ENCODE measurements around the gene MAP3K13.

Gene MAP3K13, protein sequence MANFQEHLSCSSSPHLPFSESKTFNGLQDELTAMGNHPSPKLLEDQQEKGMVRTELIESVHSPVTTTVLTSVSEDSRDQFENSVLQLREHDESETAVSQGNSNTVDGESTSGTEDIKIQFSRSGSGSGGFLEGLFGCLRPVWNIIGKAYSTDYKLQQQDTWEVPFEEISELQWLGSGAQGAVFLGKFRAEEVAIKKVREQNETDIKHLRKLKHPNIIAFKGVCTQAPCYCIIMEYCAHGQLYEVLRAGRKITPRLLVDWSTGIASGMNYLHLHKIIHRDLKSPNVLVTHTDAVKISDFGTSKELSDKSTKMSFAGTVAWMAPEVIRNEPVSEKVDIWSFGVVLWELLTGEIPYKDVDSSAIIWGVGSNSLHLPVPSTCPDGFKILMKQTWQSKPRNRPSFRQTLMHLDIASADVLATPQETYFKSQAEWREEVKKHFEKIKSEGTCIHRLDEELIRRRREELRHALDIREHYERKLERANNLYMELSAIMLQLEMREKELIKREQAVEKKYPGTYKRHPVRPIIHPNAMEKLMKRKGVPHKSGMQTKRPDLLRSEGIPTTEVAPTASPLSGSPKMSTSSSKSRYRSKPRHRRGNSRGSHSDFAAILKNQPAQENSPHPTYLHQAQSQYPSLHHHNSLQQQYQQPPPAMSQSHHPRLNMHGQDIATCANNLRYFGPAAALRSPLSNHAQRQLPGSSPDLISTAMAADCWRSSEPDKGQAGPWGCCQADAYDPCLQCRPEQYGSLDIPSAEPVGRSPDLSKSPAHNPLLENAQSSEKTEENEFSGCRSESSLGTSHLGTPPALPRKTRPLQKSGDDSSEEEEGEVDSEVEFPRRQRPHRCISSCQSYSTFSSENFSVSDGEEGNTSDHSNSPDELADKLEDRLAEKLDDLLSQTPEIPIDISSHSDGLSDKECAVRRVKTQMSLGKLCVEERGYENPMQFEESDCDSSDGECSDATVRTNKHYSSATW

DNA sequence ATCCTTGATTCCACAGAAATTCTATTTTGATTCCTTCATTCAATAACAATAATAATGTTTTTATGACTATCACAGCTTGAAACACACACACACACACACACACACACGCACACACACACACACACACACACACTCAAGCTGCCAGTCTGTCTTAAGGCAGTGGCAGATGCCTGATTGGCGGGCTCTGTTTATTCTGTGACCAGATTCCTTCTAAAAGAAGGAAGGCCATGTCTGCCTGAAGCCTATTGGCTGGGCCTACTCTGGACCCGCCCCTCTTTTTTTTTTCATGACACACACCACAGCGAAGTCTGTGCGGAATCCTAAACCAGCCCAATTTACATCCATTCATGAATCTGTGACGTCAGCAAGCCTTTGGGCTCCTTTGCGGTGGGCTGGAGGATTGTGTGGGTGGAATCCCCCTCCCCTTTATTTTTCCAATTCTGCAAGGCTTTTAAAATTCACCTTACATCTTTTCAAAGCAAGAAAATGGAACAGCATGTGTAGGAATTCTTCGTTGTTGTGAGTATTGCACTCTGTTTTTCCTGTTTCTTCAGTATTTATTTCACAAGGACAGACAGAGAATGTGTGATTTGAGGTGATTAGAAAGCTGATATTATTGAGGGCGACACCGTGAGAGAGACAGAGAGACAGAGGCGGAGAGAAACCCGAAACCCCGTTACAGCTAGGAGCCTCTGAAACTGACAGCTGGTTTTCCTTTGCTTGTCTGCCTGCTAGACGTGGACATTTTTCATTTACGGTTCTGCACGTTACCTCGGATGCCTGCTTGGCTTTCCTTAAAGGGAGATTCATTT, at the start of gene MAP3K13:
Gene MAP3K13, plus strand, starts transcription at position 287 of the 812 bp plus-strand sequence. CDS start 65,446 bp downstream, outside the sequence.
- DNase-seq (ENCODE audit: low read depth), result peak; percentile 70

DNA sequence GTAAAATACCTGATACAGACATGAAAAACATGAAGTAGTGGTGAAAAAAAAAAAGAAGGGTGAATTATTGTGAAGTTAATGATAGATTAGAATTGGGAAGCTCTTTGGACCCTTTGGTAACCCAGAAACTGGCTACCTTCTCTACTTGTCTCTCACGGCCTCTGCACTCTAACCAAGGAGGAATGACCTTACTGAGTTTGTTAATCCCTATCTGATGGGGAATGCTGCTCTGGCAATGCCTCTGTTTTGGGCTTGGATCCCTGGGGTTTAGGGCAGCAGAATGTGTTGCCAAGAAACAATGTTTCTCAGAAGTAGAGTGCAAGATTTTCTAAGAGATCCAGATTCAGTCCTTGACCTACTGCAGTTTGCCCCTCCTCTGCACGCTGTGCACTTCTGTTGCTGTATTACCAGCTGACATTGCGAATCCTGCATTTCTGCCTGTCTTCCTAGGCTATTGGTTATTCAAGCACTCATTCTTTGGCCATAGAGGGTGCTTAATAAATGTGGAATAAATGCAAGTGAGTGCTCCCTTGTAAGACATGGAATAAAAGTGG, 49.2 kb upstream of the MAP3K13 start:
- DNase-seq (ENCODE audit: low read depth), result no peak

DNA sequence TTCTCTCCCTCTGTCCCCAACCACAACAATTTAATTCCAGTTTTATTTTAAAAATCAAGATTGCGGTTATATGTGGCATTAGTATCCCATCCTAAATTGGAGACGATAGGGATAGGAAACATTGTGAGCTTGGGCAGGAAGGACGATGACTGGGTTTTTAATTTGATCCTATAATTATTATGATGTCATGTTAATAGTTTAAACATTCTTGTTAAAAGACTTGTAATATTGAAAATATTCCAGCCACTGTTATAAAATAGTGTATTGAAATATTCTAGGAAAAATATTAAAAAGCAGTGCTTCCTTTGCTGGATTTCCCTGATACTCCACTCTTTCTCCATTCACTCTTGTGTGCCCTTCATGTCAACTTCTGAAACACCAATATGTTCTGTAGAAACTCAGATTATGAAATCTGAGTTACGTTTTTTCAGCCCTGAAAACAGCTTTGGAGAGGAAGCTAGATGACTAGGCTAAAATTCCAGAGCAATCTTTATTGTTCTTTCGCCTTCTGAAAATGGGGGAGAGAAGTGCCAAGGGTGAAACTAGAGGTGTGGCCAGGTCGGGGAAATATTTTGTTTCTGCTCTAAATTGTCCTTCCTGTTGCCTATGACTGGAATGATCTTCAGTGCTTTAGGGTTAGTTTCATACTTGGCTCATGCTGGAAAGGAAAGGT, 46.1 kb upstream of the MAP3K13 start:
- DNase-seq (ENCODE audit: low read depth), result no peak

DNA sequence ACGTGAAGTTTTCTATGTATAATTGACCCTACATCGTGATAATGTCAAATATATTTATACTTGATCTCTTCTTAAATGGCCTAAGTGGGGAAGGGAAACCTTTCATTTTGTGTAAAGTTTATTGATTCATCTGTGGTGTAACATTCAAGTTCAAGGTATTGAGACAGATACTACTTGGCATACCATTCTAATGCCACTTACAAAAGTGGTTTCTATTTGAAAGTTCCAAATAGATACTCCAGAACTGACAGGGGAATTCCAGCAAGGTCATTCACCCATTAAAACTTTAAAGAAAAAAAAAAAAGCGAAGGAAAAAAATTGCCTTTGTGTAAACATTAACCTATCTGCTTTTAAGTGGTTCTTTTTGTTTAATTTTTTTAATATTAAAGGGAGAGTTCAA, 45.3 kb upstream of the MAP3K13 start:
- DNase-seq (ENCODE audit: low read depth), result no peak

DNA sequence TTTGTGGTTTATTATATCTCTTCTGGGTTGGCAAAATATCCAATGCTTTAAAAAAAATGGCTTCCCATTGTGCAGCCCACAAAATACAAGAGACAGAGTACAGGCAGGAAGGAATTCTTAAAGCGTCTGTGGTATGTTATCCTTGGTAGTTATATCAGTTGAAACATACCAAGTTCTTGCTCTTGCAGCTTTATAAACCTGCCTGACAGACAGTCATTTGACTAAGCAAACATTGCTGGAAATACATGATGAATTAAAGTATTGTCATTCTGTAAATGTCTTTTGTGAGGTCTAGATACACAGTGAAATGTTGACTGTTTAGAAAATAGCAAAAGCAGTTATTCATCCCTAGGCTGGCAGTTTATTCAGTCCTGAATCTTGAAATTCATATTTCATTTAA, 44.8 kb upstream of the MAP3K13 start:
- no peak for DNase-seq (ENCODE audit: low read depth)

DNA sequence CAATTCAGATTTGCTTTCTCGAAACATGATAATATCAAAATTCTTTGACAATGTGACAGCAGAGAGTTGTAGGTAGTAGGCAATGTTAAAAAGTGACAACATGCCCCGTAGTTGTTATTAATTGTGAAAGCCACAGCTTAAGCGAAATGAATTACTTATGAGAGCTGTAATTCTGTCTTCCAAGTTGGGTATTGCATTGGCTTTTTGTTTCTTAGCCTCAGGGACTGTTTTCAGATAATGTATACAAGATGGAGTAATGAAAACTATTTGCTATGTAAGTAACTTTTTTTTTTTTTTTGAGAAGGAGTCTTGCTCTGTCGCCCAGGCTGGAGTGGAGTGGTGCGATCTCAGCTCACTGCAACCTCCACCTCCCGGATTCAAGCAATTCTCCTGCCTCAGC, 43.1 kb upstream of the MAP3K13 start:
- DNase-seq (ENCODE audit: low read depth), result no peak

DNA sequence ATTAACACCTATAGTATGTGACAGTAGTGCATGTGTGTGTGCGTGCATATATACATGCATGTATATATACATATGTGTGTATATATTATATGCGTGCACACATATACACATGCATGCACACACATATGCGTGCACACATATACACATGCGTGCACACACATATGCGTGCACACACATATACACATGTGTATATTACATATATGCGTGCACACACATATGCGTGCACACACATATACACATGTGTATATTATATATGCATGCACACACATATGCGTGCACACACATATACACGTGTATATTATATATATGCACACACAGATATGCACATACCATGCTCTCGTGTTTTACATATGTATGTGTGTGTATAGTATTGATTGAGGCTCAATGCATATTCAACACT, 42.0 kb upstream of the MAP3K13 start:
- DNase-seq (ENCODE audit: low read depth), result no peak

DNA sequence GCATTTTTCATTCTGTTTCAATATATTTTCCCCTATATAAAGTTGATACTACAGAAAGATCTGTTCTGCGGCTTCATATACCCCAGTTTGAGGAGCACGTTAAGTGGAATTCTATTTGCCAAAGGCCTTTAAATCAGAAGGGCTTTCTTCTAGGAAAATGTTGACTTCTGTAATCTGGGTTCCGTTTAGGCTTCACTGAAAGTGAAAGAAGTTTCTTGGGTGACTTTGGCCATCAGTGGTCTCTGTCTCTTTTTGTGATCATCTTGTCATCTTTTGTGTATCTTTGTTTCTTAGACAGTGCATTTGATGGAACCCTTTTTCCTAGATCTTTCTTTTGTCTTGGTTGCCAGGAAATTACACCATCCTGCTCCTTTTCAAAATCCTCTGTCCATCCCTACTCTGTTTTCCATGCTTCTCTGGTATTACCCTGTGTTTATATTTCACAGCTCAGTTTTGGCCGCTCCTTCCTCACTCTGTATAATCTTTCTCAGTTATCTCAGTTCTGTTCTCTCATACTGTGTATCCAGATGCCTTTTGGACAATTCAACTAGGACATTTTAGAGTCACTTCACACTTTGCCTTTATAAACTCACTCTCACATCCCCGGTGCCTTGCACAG, 40.7 kb upstream of the MAP3K13 start:
- DNase-seq (ENCODE audit: low read depth), result no peak

DNA sequence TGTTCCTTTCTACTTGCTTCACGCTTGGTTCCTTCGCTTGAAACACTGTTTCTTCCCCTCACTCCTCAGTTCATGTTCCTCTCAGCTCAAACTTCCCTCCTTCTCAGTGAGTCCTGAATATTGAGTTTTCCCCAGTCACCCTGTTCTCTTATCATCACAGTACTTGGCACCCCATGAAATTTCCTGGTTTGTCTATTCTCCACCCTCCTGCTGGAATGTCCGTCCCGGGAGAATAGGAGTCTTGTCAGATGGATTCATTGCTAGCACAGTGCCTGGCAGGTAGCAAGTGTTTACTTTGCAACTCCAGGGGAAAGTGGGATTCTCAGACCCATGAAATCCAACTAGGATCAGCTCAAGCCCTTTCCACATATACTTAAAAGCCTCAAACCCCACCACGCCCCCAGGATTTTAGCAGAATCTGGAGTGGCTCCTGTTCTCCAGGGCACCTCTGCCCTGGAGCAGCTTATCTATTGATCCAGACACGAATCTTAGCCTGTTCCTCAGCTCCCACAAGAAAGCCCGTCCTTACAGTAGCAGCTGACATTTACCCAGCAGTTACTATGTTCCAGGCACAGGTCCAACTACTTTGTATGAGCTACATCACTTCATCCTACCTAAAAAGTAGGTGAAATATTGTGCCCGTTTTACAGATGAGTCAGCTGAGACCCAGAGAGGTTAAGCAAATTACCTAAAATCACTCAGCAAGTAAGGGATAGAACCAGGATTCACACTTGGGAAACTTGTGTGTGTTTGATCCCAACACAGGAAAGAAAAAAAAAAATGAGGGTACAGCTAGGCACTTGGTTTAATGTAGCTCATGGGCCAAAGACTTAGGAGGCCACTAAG, 36.8 kb upstream of the MAP3K13 start:
- no peak for DNase-seq (ENCODE audit: low read depth)

DNA sequence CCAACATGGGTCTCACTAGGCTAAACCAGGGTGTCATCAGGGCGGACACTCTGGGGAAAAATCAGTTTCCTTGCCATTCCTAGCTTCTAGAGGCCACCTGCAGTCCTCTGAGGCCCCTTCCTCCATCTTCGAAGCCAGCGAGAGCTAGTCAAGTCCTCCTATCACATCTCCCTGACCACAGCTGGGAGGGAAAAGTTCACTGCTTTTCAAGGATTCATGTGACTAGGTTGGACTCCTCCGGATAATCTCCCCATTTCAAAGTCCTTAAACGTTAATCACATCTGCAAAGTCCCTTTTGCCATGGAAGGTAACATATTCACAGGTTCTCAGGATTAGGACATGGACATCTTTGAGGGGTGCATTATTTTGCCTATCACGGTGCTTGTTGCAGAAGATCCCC, 35.9 kb upstream of the MAP3K13 start:
- DNase-seq (ENCODE audit: low read depth), result no peak

DNA sequence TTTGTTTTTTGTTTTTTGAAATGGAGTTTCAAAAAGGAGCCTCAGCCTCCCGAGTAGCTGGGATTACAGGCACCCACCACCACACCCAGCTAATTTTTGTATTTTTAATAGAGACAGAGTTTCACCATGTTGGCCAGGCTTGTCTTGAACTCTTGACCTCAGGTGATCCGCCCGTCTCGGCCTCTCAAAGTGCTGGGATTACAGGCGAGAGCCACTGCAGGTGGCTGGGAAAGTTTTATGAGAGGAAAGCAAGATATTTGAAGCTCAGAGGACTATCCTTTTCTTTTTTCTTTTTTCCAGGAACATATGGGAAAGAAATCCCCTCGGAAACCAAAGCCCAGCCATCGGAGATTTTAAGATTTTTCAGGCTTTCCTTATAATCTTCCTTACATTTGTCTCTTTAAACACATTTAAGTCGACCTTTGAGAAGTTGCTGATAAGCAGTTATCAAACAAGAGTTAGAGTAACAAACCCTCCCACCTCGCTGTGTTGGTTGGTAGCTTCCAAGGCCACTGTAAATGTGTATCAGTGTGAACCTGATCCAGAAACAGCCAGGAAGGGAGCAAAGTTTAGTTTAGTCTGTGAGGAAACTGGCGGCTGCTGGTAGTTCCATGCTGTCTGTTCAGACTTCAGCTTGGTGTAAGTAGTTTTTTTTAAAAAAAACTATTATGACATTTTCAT, 34.5 kb upstream of the MAP3K13 start:
- no peak for DNase-seq (ENCODE audit: low read depth)

DNA sequence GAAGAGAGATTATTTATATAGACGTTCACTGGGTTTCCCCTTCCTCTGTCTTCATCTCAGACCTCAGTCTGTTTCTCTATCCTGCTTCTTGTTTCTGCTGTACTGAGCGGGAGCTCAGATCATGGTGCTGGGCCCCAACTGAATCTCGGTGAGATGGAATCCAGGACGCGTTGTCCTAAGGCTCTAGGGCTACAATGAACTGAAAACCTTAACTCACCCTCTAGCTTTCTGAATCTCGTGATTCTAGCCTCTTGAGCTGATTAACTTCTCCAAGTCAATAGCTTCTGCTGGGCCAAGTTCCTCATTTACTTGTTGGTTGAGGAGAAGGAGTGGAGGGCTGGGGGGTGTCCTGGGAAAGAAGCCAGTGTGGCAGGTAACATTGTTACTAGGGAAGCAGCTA, 32.7 kb upstream of the MAP3K13 start:
- DNase-seq (ENCODE audit: low read depth), result no peak

DNA sequence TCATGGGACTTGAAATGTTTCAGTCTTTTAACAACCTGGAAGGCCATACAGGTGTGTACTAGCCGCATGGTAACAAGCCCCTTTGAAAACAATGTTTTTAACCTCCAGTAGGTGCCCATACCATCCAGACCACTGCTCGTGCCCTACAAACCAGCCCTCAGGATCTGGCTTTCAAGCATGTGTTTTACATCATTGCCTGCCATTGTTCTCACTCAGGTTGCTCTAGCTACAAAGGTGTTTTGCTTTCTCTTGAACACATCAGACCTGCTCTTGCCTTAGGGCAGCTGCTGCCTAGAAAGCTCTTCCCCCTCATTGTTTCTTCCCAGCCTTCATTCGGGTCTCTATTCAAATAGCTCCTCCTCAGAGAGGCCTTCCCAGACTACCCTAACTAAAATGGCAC, 32.3 kb upstream of the MAP3K13 start:
- no peak for DNase-seq (ENCODE audit: low read depth)

DNA sequence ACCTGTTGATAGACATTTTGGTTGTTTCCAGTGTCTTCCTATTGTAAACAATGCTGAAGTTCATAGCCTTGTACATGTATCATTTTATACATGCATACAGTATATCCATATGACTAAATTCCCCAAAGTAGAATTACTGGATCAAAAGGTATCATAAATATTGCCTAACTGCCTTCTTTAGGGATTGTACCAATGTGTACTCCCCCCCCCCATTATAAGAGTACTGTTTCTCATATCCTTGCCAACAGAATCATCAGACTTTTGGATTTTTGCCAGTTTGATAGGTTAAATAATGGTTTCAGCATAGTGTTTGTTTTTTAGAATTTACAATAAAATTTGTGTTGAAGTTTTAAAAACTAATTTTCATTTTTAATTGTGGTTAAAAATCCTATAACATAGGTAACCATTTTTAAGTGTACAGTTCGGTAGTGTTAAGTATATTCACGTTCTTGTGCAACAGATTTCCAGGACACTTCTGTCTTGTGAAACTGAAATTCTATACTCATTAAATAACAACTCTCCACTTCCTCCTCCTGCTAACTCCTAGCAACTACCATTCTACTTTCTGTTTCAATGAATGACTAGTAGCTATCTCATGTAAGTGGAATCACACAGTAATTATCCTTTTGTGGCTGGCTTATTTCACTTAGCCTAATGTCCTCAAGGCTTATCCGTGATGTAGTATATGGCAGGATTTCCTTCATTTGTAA, 30.8 kb upstream of the MAP3K13 start:
- peak; percentile 32 for DNase-seq (ENCODE audit: low read depth)

DNA sequence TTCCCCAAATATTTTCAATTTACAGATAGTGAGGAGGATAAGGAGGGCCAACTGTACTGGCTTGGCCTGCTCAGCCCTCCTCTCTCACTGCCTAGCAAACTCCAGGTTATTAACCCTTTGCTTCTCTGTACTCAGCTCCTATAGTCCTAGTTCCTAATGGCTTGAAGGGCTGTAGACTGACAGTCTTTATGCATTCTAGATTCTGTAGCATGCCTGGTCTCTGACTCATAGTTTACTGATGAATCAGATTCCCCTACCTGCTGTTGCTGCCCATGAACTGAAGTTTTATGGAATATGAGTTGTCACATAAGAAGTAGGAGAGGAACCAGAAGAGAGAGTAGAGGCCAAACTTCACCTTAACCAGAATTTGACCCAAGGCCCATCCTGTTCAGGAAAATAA, 27.1 kb upstream of the MAP3K13 start:
- no peak for DNase-seq (ENCODE audit: low read depth)

DNA sequence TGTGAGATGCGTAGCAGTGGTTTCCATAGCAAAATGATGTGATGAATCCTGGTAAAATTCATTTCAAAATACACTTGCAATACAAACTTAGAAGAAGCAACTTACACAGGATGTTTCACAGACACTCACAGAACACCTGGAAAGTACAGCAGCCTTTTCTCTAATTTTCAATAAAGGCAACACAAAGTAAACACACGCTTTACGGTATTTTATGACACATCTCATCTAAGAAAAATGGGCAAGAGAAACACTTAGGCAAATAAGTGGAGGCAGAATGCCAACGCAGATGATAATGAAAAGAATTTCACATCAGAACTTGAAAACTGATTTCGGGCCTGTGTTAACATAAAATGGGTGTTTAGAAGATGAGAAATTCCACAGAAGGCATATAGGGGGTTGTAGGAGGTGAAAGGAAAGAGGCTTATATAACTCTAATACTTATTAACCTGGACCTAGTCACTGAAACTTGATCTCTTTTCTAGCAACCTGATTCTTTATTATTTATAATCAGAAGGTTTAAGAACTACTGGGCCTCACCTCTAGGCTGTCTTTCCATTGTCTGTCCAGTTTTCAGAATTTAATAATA, 25.6 kb upstream of the MAP3K13 start:
- DNase-seq (ENCODE audit: low read depth), result no peak

DNA sequence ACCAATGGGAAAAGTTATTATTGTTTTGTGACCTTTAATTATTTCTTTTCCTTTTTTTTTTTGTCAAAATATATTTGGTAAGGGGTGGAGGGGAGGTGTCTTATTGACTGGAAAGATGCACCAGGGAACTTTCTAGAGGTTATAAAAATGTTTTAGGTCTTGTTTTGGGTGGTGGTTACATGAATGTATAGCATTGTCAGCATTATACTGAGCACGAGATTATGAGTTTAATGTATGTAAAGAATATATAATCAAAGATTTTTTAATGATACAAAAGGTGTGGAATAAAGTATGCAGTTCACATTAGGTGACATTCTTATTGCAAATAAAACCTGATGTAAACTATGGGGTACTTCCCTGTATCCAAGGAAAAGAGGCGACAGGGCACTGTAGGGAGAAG, 23.0 kb upstream of the MAP3K13 start:
- DNase-seq (ENCODE audit: low read depth), result no peak

DNA sequence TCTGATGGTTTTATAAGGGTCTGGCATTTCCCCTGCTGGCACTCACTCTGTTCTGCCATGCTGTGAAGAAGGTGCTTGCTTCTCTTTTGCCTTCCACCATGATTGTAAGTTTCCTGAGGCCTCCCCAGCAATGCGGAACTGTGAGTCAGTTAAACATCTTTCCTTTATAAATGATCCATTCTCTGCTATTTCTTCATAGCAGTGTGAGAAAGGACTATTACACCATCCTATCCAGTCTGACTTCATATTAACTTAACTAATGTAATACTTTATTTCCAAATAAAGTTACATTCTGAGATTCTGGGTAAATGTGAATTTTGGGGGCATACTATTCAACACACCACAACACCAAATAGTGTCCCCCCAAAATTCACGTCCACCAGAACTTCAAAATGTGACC, 22.2 kb upstream of the MAP3K13 start:
- no peak for DNase-seq (ENCODE audit: low read depth)
